ENCODE results near the gene TTC39C.
"Not testable (repeated sequence)": the region's sequence is repeated elsewhere in the genome, so short reads cannot be mapped to it uniquely, and the experiment has no call there.

TTC39C gene

DNA sequence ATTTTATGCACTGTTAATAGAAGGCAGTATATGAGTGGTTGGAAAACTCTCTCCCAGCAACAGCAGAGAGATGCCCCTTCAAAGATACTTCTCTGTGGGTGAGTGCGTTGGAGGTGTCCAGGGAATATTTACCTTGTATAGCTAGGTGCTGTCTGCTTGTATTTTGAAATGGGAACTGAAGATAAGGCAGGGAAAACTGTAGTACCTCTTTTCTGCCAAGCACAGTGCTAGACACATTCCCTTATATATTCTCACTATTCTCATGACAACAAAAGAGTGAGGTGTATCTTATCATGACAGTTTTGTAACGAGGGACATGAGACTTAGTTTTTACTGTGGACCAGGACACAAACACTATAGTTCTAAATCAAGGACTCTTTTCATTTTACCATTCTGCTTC, 2.1 kb downstream of the TTC39C start:
- no peak for DNase-seq (ENCODE audit: low read depth in 2 of 2)

- no peak for DNase-seq (ENCODE audit: low read depth in 2 of 2)
These were observed 3.8 kb downstream of the TTC39C start for GRCh38 chr18:24018299-24018886.

DNA sequence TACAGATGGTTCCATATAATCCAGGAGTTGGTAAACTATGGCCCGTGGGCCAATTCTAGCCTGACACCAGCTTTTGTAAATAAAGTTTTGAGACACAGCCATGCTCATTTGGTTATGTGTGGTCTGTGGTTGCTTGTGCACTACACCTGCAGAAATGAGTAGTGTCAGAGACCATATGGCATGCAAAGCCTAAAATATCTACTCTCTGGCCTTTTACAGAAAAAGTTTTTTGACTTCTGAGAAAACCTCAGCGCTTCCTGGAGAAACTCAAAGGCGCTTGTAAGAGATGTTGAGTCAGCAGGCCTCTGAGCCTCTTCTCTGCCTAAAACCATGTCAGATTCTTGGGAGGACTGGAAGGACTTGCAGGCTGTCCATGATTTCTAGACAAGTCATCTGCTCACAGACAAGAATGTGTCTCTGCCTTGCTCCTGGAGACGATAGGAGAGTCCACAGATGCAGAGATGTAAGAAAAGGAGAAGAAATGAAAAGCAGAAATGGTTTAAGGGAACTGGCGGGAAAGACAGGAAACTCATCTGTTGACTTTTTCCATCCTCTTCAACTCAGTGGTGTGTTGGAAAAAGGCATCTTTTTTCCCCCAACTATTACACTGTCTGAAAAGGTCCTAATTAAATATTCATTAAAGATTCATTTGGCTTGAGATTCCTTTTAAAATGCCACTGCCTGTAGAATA, 5.2 kb downstream of the TTC39C start:
- DNase-seq (ENCODE audit: low read depth in 2 of 2) = peak; percentile 44 to 48

GRCh38 chr18:24021505-24021904, 7.0 kb downstream of the TTC39C start:
- no peak for DNase-seq (ENCODE audit: low read depth in 2 of 2)

DNA sequence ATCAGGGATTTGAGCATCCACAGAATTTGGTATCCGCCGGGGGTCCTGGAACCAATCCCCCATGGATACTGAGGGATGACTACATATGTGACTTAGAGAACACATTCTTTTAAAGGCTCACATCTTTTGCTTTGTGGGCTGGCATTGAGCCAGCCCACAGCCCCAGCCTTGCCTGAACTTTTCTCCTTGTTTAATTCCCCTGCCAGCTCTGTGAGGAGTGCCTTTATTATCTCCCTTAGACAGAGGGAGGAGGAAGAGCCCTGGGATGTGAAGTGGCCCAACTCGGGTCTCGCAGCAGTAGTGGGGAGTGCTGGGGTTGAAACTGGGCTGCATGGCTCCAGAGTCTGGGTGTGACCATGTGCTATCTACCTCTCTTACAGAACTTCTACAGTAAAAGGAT, 7.6 kb downstream of the TTC39C start:
- no peak for DNase-seq (ENCODE audit: low read depth in 2 of 2)

- DNase-seq (ENCODE audit: low read depth in 2 of 2) = no peak
These were observed 8.7 kb downstream of the TTC39C start for GRCh38 chr18:24023185-24023814.

GRCh38 chr18:24024425-24024824, 9.9 kb downstream of the TTC39C start:
- DNase-seq (ENCODE audit: low read depth in 2 of 2) = no peak

GRCh38 chr18:24026457-24026856, 11.9 kb downstream of the TTC39C start:
- DNase-seq (ENCODE audit: low read depth in 2 of 2) = no peak

DNA sequence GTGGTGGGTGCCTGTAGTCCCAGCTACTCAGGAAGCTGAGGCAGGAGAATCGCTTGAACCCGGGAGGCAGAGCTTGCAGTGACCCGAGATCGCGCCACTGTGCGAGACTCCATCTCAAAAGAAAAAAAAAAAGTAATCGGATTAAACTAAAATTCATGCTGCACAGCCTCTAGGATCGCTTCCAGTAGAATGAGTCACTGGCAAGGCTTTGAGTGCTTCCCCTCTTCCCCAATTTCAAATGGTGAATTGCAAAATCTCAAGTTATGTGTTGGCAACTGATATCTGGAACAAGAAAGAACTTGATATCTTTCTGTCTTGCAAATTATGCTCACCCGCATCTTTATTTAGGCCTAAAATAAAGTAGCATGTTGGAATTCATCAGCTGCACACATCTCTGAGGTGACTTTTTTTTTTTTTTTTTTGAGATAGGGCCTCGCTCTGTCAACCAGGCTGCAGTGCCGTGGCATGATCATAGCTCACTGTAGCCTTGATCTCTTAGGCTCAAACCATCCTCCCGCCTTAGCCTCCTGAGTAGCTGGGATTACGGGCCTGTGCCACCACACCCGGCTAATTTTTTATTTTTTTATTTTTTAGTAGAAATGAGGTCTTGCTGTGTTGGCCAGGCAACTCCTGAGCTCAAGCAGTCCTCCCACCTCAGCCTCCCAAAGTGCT, 12.7 kb downstream of the TTC39C start:
- DNase-seq (ENCODE audit: low read depth in 2 of 2) = no peak

GRCh38 chr18:24028946-24029345, 14.4 kb downstream of the TTC39C start:
- not testable (repeated sequence) for DNase-seq (ENCODE audit: low read depth in 2 of 2)

DNA sequence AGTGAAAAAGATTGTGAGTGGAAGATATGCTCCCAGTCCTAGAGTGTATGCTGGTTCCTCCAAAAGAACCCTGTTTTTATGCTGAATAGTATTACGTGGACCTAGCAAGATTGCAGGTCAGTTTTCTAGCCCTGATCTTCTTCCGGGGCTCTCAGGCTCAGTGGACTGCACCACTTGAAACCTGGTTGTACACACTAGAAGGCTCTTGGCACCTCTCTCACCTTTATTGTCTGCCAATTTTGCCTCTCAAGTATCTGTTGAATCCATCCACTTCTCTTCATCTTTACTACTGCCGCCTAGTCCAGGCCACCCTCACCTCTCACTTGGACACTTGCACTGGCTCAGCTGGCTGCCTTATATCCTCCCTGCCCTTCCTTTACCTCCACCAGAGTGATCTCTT, 16.8 kb downstream of the TTC39C start:
- no peak for DNase-seq (ENCODE audit: low read depth in 2 of 2)

GRCh38 chr18:24031916-24032315, 17.4 kb downstream of the TTC39C start:
- no peak for DNase-seq (ENCODE audit: low read depth in 2 of 2)

DNA sequence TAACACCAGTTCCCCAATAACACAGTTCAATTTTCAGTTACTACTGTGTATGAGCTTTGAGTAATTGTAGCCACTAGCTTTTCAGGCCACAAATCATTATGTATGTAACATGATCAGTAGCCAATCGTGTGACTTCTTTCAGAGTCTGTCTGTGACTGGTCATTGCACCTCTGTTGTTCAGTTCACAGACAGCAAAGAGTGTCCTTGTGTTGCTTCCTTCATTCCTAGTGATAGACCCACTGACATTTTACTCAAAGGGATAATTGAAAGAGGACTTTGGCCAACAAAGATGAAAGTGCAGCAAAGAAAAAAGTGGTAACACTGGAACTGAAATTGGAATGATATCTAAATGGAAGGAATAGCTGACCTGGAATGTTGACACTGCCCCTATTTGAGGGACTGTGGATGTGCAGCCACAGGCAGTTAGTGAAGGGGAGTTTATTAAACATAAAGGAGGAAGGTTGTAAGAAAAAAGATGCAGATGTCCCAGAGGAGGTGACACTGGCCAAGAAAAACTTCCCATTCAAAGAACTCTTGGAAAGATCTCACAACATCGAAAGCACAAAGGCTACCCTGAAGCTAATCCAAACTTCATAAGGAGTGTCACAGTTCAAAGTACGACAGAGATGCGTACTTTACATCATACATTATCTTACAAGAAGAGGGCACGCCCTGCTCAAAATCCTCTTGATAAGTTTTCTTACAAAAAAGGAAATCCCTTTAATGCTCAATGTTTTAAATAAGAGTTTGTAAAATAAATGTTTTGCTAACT, 19.3 kb downstream of the TTC39C start:
- no peak for DNase-seq (ENCODE audit: low read depth in 2 of 2)

DNA sequence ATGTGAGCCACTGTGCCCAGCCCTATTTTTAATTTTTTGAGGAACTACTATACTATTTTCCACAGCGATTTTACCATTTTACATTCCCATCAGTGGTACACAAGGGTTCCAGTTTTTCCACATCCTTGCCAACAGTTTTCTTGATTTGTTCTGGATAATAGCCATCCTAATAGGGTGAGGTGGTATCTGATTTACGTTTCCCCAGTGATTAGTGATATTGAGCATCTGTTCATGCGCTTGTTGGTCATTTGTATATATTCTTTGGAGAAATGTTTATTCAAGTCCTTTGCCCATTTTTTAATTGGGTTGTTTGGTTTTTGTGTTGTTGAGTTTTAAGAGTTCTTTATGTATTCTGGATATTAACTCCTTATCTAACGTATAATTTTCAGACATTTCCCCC, 20.8 kb downstream of the TTC39C start:
- DNase-seq (ENCODE audit: low read depth in 2 of 2) = no peak

- DNase-seq (ENCODE audit: low read depth in 2 of 2) = no peak
These were observed 25.1 kb downstream of the TTC39C start for GRCh38 chr18:24039671-24040070.

GRCh38 chr18:24041691-24042090, 27.1 kb downstream of the TTC39C start:
- DNase-seq (ENCODE audit: low read depth in 2 of 2) = no peak

DNA sequence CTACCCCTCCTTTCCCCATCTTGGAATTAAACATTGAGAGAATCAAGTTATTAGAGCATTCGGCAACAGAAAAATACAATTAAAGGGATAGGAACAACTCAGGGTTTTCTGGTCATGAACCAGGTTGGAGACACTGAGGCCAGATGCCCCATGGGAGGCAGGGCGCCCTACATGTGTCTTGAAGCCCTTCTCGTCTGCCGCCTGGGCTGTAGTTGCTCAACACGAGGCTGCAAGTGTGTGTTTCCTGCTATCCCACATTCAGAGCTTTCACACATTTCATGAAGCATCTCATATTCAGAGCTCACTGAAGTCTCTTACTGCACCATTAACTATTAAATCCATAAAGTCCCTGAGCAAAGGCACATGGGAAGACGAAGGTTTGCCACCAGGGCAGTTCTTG, 28.8 kb downstream of the TTC39C start:
- no peak for DNase-seq (ENCODE audit: low read depth in 2 of 2)

GRCh38 chr18:24048261-24048660, 33.7 kb downstream of the TTC39C start:
- no peak for DNase-seq (ENCODE audit: low read depth in 2 of 2)

- DNase-seq (ENCODE audit: low read depth in 2 of 2) = no peak
These were observed 34.6 kb downstream of the TTC39C start for GRCh38 chr18:24049142-24049541.

DNA sequence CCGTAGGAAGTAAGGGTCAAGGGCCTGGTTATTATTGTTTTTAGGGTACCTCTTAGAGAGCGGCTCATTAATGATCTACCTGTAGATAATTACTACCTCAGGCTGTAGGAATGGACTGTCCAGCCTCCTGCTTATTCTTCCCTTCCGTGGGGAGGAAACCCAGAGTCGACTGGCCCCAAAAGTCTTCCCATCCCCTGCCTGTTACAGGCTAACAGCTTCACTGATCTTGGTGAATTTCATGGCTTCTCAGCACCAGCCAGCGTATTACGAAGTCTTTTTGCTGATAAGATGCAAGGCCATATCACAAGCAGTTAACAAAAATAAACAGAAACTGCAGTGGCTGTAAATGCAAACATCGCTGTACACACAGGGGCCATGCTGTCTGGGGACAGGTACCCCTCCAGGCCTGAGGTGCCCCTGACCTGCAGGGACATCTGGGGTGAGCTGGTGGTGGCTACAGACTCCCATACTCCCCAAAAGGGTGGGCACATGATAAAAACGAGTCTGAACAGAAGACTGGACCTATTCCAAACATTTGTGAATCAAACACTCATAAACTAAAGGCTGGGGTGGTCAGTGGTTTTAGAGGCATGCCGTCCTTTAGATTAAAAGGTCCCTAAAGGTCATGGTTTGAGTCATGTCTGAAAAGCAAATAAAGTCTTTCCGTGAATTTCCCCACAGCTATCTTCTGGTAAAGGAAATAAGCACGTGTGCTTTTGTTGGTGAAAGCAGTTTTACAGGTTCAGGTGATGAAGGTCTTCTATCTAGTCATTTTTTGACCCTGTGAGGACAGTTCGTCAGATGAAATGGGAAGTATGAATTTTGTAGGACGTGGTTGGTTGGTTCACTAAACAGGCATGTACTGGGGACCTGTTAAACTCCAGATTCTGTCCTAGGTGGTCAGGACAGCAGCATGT, 36.7 kb downstream of the TTC39C start:
- DNase-seq (ENCODE audit: low read depth in 2 of 2) = no peak

DNA sequence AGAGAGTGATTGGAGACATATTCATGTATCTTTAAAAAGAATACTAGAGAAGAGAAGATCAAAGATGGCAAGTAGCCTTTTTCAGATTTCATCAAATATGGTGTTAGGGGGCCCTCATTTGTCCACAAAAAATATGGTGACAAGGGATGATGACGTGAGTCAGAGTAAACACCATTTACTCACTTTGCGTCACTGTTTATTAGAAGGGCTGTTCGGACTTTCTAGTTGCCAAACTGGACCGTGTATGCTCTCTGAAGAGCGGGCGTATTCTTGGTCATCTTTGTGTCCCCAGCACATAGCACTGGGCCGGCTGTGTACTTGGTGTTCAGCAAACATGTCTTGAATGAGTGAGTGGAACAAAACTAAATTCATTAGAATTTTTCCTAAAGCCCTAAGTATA, 37.5 kb downstream of the TTC39C start:
- DNase-seq (ENCODE audit: low read depth in 2 of 2) = no peak
